Fibroblast of mammary gland (primary cell): ENCODE results near the gene ANAPC4.

Experiments used
- DNase-seq: peaks from one replicate; pipeline ENCODE4 v3.0.0-alpha.2; 2010; ENCODE audit warnings: low read depth
- H3K4me3 ChIP-seq: 2 replicates; pipeline ENCODE4 v1.5.1; 2011; ENCODE audit warnings: low read depth, mild to moderate bottlenecking, low read length, moderate library complexity; ENCODE audit not compliant: control insufficient read depth
- CTCF ChIP-seq: conservative IDR thresholded peaks from 2 replicates; pipeline ENCODE4 v1.5.1; 2011; ENCODE audit warnings: low read depth, low read length, inconsistent platforms; ENCODE audit not compliant: control insufficient read depth, insufficient read depth

The ANAPC4 gene

GRCh38 chr4:25347473-25347872 lies 29.6 kb upstream of the ANAPC4 start:
- no peak overlapping the region for H3K4me3 ChIP-seq
- DNase-seq, result no peak
- no peak for TF ChIP-seq CTCF

- no peak overlapping the region for H3K4me3 ChIP-seq
- no peak for TF ChIP-seq CTCF
- no peak for DNase-seq
Observed at GRCh38 chr4:25347971-25348370, 29.1 kb upstream of the ANAPC4 start.

- H3K4me3 ChIP-seq, result no peak overlapping the region
- no peak for DNase-seq
- TF ChIP-seq CTCF, result no peak
Observed at GRCh38 chr4:25350561-25350960, 26.5 kb upstream of the ANAPC4 start.

GRCh38 chr4:25351777-25352416 lies 25.2 kb upstream of the ANAPC4 start:
- no peak overlapping the region for H3K4me3 ChIP-seq
- peak; percentile 35 for DNase-seq
- no peak for TF ChIP-seq CTCF

- no peak for DNase-seq
- TF ChIP-seq CTCF, result no peak
- no peak overlapping the region for H3K4me3 ChIP-seq
Observed at GRCh38 chr4:25356068-25356467, 21.0 kb upstream of the ANAPC4 start.

GRCh38 chr4:25358515-25359275 lies 18.4 kb upstream of the ANAPC4 start:
- no peak overlapping the region for H3K4me3 ChIP-seq
- DNase-seq, result no peak
- TF ChIP-seq CTCF, result no peak

- H3K4me3 ChIP-seq, result no peak overlapping the region
- no peak for TF ChIP-seq CTCF
- DNase-seq, result no peak
Observed at GRCh38 chr4:25361253-25361652, 15.8 kb upstream of the ANAPC4 start.
